ENCODE data around the gene WDR89. TPM values are rescaled to one million over a fixed set of nuclear protein-coding genes. Genes with fewer than 3 reads are reported as not detected.

WDR89 gene
- total RNA-seq, 1 experiment from 2014 or later: 18.2 TPM

- TF ChIP-seq EZH2 (IDR thresholded peaks at IDR 0.05; ENCODE audit: low read depth) (no peak), CTCF (conservative IDR thresholded peaks at IDR 0.05) (no peak)
- Histone ChIP-seq H3F3A (ENCODE audit: insufficient read depth, low read depth) (0 out of 2 replicates have a peak, but pooled peaks cover 4% of the 10 kb centered on the region), H3K79me2 (ENCODE audit: low read depth) (peaks cover 16% of the 10 kb centered on the region), H3K4me2 (no peak overlapping the region), H3K9me2 (ENCODE audit: insufficient read depth) (no peaks in the 10 kb centered on the region), H3K36me3 (ENCODE audit: low read depth) (no peaks in the 10 kb centered on the region), H3K4me1 (replicated peaks; ENCODE audit: insufficient read depth) (peaks cover 9% of the 10 kb centered on the region), H3K27me3 (ENCODE audit: insufficient read depth, low read depth) (no peaks in the 10 kb centered on the region), H3K27ac (no peak overlapping the region), H3K4me3 (no peak overlapping the region), H4K20me1 (ENCODE audit: insufficient read depth) (no peaks in the 10 kb centered on the region), H2AFZ (no peak overlapping the region), H3K9me3 (ENCODE audit: insufficient read depth, low read depth) (no peaks in the 10 kb centered on the region)
- ChIA-PET POLR2A (ENCODE audit: unreplicated experiment) (no interaction called here), CTCF (interaction anchor here (0.9 kb wide), 1 partner anchor 122 kb away, joined by 4 read pairs; no protein-coding TSS in a partner anchor)
- BruUV-seq (replicated peaks): no TSS peak
- DNase-seq: no peak
- intact Hi-C loops (cut with micrococcal nuclease; ENCODE audit: unreplicated experiment): loop anchor here (10.0 kb wide), 1 partner anchor 207 kb away; the partner anchor contains the start of gene SYNE2
Observed at GRCh38 chr14:63647696-63648410, 6.2 kb upstream of the WDR89 start.

- Histone ChIP-seq H3K4me1 (replicated peaks; ENCODE audit: insufficient read depth) (peaks cover 21% of the 10 kb centered on the region), H3K4me2 (no peak overlapping the region), H3K4me3 (no peak overlapping the region), H4K20me1 (ENCODE audit: insufficient read depth) (no peaks in the 10 kb centered on the region), H3K79me2 (ENCODE audit: low read depth) (peaks cover 30% of the 10 kb centered on the region), H3K27me3 (ENCODE audit: insufficient read depth, low read depth) (no peaks in the 10 kb centered on the region), H3K27ac (no peak overlapping the region), H3K9me2 (ENCODE audit: insufficient read depth) (no peaks in the 10 kb centered on the region), H3K36me3 (ENCODE audit: low read depth) (no peaks in the 10 kb centered on the region), H3K9me3 (ENCODE audit: insufficient read depth, low read depth) (no peaks in the 10 kb centered on the region), H2AFZ (no peak overlapping the region), H3F3A (ENCODE audit: insufficient read depth, low read depth) (peaks cover 15% of the 10 kb centered on the region; the same call in 1 of the 2 replicates)
- TF ChIP-seq CTCF (conservative IDR thresholded peaks at IDR 0.05): no peak
- TF ChIP-seq EZH2 (IDR thresholded peaks at IDR 0.05; ENCODE audit: low read depth): no peak
- intact Hi-C loops (cut with micrococcal nuclease; ENCODE audit: unreplicated experiment): loop anchor here (10.0 kb wide), 1 partner anchor 210 kb away; the partner anchor contains the start of gene SYNE2
- no TSS peak for BruUV-seq (replicated peaks)
- CTCF ChIA-PET: interaction anchor here (1.1 kb wide), 1 partner anchor 34 kb away, joined by 3 read pairs; no protein-coding TSS in a partner anchor
- POLR2A ChIA-PET (ENCODE audit: unreplicated experiment): no interaction called here
- DNase-seq: peak in 1 of 2 experiments; percentile 53
Observed at GRCh38 chr14:63644741-63645140, 3.1 kb upstream of the WDR89 start.

GRCh38 chr14:63642656-63643382, 1.1 kb upstream of the WDR89 start:
- Histone ChIP-seq H3K79me2 (ENCODE audit: low read depth) (peaks cover 50% of the 10 kb centered on the region), H2AFZ (peak overlapping the region; percentile 83), H3K27ac (peak overlapping the region; percentile 90), H3K9me2 (ENCODE audit: insufficient read depth) (no peaks in the 10 kb centered on the region), H3K4me1 (replicated peaks; ENCODE audit: insufficient read depth) (peaks cover 31% of the 10 kb centered on the region), H3F3A (ENCODE audit: insufficient read depth, low read depth) (peaks cover 15% of the 10 kb centered on the region; the same call in 1 of the 2 replicates), H3K4me2 (peak overlapping the region; percentile 93), H3K9me3 (ENCODE audit: insufficient read depth, low read depth) (no peaks in the 10 kb centered on the region), H3K36me3 (ENCODE audit: low read depth) (no peaks in the 10 kb centered on the region; the same call in 1 of the 2 replicates), H4K20me1 (ENCODE audit: insufficient read depth) (no peaks in the 10 kb centered on the region), H3K4me3 (peak overlapping the region; percentile 68), H3K27me3 (ENCODE audit: insufficient read depth, low read depth) (no peaks in the 10 kb centered on the region)
- no peak for DNase-seq
- ChIA-PET CTCF (interaction anchor here (1.4 kb wide), 1 partner anchor 127 kb away, joined by 6 read pairs; no protein-coding TSS in a partner anchor), POLR2A (ENCODE audit: unreplicated experiment) (interaction anchor here (0.6 to 1.5 kb wide), 6 partner anchors 21 to 1752 kb away, joined by 3 to 16 read pairs (median 8); no protein-coding TSS in a partner anchor)
- TF ChIP-seq EZH2 (IDR thresholded peaks at IDR 0.05; ENCODE audit: low read depth) (no peak), CTCF (conservative IDR thresholded peaks at IDR 0.05) (no peak)
- intact Hi-C loops (cut with micrococcal nuclease; ENCODE audit: unreplicated experiment): loop anchor here (1.0 to 10.0 kb wide), 3 partner anchors 21 to 212 kb away; partner anchors contain the start of gene SYNE2
- no TSS peak for BruUV-seq (replicated peaks)

All from PC-9 (cell line).